Fibroblast of lung (primary cell): ENCODE data around the gene CCDC7. TPM values are rescaled to one million over a fixed set of nuclear protein-coding genes. Genes with fewer than 3 reads are reported as not detected.

Experiments used
- DNase-seq, 2 donors: peaks; one replicate each; pipeline versions ENCODE4 v3.0.0 to v3.0.0-alpha.2; 2010; ENCODE audit warnings: low read depth in 2 of 2
- H2AFZ ChIP-seq: 2 replicates; pipeline ENCODE4 v1.5.1; 2012; ENCODE audit warnings: low read length, control low read depth, inconsistent platforms
- H3K27ac ChIP-seq: 2 replicates; pipeline ENCODE4 v1.5.1; 2011; ENCODE audit warnings: low read length, control low read depth; ENCODE audit not compliant: insufficient read depth
- H3K27me3 ChIP-seq: 2 replicates; pipeline ENCODE4 v1.5.1; 2011; ENCODE audit warnings: mild to moderate bottlenecking, low read length; ENCODE audit not compliant: control insufficient read depth, insufficient read depth
- H3K36me3 ChIP-seq: 2 replicates; pipeline ENCODE4 v1.5.1; 2011; ENCODE audit warnings: low read length; ENCODE audit not compliant: control insufficient read depth, insufficient read depth
- H3K4me1 ChIP-seq: 2 replicates; pipeline ENCODE4 v1.5.1; 2011; ENCODE audit warnings: low read length; ENCODE audit not compliant: control insufficient read depth, insufficient read depth; ENCODE audit errors: extremely low read depth
- H3K4me2 ChIP-seq: 2 replicates; pipeline ENCODE4 v1.5.1; 2011; ENCODE audit warnings: low read length, control low read depth; ENCODE audit not compliant: insufficient read depth; ENCODE audit errors: extremely low read depth
- H3K4me3 ChIP-seq, 4 experiments: fragments of 200-600 bp in 1 of 4; sonication (generic) in 1 of 4; replicated peaks in 1 of 4; 2 replicates each; pipeline ENCODE4 v1.5.1; 2011 to 2016; ENCODE audit warnings: low read length in 4 of 4, low read depth in 3 of 4, mild to moderate bottlenecking in 3 of 4, control low read depth in 2 of 4, inconsistent platforms in 1 of 4, mixed read lengths in 1 of 4; ENCODE audit not compliant: insufficient read depth in 1 of 4; ENCODE audit errors: control extremely low read depth in 1 of 4
- H3K79me2 ChIP-seq: 2 replicates; pipeline ENCODE4 v1.5.1; 2012; ENCODE audit warnings: mild to moderate bottlenecking, low read length, inconsistent platforms; ENCODE audit not compliant: control insufficient read depth, insufficient read depth
- H3K9ac ChIP-seq: 2 replicates; pipeline ENCODE4 v1.5.1; 2011; ENCODE audit warnings: mild to moderate bottlenecking, low read length, control low read depth; ENCODE audit not compliant: insufficient read depth
- H3K9me3 ChIP-seq: 2 replicates; pipeline ENCODE4 v1.5.1; 2012; ENCODE audit warnings: low read depth, low read length; ENCODE audit not compliant: control insufficient read depth, insufficient read depth
- H4K20me1 ChIP-seq: 2 replicates; pipeline ENCODE4 v1.5.1; 2011; ENCODE audit warnings: low read length; ENCODE audit not compliant: control insufficient read depth, insufficient read depth; ENCODE audit errors: extremely low read depth
- EZH2 ChIP-seq: IDR thresholded peaks from 2 replicates; pipeline ENCODE4 v1.5.1; 2012; ENCODE audit warnings: low read length, control low read depth, mild to moderate bottlenecking; ENCODE audit errors: missing control alignments
- polyA plus RNA-seq, 2 donors: library from polyadenylated mRNA; depleted of rRNA in 1 of 2; stranded (reverse) in 1 of 2; unstranded in 1 of 2; fragments of >200 nt; gene quantifications; 2 replicates each; pipeline ENCODE4 v1.2.1, GENCODE V29; 2011 to 2012; ENCODE audit warnings: missing spikeins in 1 of 2
- total RNA-seq: library from RNA; depleted of rRNA; stranded (reverse); fragments of >200 nt; gene quantifications from 2 replicates; pipeline ENCODE4 v1.2.1, GENCODE V29; 2014
- TF ChIP-seq, protein P1 (sequence below), 2 donors: IDR thresholded peaks in 1 of 2; conservative IDR thresholded peaks in 1 of 2; 1 replicate in 1 of 2; 2 replicates in 1 of 2; pipeline ENCODE4 v1.5.1; 2011 to 2012; ENCODE audit warnings: low read length in 2 of 2, control low read depth in 1 of 2, inconsistent platforms in 1 of 2, low read depth in 1 of 2, mild to moderate bottlenecking in 1 of 2

CCDC7 gene
- total and polyA plus RNA-seq, 2 donors (not counting 1 experiment from before 2014, with no cell fraction given) = 1.0 to 19.5 TPM

GRCh38 chr10:32865170-32865569 is 419.2 kb downstream of the CCDC7 start:
- Histone ChIP-seq H3K79me2 (no peaks in the 10 kb centered on the region), H3K4me2 (no peak overlapping the region), H3K4me3 (no peak overlapping the region), H3K27ac (no peak overlapping the region), H3K9ac (no peak overlapping the region), H2AFZ (no peak overlapping the region), H3K36me3 (no peaks in the 10 kb centered on the region), H3K9me3 (no peaks in the 10 kb centered on the region), H3K4me1 (no peaks in the 10 kb centered on the region), H3K27me3 (no peaks in the 10 kb centered on the region), H4K20me1 (no peaks in the 10 kb centered on the region)
- no peak for DNase-seq
- TF ChIP-seq EZH2 = no peak
- TF ChIP-seq, protein P1, sequence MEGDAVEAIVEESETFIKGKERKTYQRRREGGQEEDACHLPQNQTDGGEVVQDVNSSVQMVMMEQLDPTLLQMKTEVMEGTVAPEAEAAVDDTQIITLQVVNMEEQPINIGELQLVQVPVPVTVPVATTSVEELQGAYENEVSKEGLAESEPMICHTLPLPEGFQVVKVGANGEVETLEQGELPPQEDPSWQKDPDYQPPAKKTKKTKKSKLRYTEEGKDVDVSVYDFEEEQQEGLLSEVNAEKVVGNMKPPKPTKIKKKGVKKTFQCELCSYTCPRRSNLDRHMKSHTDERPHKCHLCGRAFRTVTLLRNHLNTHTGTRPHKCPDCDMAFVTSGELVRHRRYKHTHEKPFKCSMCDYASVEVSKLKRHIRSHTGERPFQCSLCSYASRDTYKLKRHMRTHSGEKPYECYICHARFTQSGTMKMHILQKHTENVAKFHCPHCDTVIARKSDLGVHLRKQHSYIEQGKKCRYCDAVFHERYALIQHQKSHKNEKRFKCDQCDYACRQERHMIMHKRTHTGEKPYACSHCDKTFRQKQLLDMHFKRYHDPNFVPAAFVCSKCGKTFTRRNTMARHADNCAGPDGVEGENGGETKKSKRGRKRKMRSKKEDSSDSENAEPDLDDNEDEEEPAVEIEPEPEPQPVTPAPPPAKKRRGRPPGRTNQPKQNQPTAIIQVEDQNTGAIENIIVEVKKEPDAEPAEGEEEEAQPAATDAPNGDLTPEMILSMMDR (conservative IDR thresholded peaks at IDR 0.05 in 1 of 2, IDR thresholded peaks at IDR 0.05 in 1 of 2; ENCODE audit: low read depth in 1 of 2, low read length in 2 of 2) = no peak

- Histone ChIP-seq H3K27ac (no peak overlapping the region), H3K36me3 (no peaks in the 10 kb centered on the region), H2AFZ (no peak overlapping the region), H4K20me1 (no peaks in the 10 kb centered on the region), H3K9me3 (no peaks in the 10 kb centered on the region), H3K79me2 (no peaks in the 10 kb centered on the region), H3K9ac (no peak overlapping the region), H3K4me2 (no peak overlapping the region), H3K4me3 (no peak overlapping the region), H3K4me1 (no peaks in the 10 kb centered on the region), H3K27me3 (no peaks in the 10 kb centered on the region)
- TF ChIP-seq EZH2 = no peak
- TF ChIP-seq, protein P1 (conservative IDR thresholded peaks at IDR 0.05 in 1 of 2, IDR thresholded peaks at IDR 0.05 in 1 of 2; ENCODE audit: low read depth in 1 of 2, low read length in 2 of 2) = no peak
- no peak for DNase-seq
These were observed 432.0 kb downstream of the CCDC7 start for GRCh38 chr10:32877915-32878314.

- no peak for DNase-seq
- no peaks in the 10 kb centered on the region for H3K36me3 ChIP-seq
- no peak overlapping the region for H3K4me2 ChIP-seq
- H3K27ac ChIP-seq = no peak overlapping the region
- no peak overlapping the region for H3K9ac ChIP-seq
- no peaks in the 10 kb centered on the region for H3K9me3 ChIP-seq
- no peak overlapping the region for H2AFZ ChIP-seq
- H3K4me1 ChIP-seq = no peaks in the 10 kb centered on the region
- H3K27me3 ChIP-seq = no peaks in the 10 kb centered on the region
- no peaks in the 10 kb centered on the region for H3K79me2 ChIP-seq
- H3K4me3 ChIP-seq = no peak overlapping the region
- TF ChIP-seq, protein P1 (conservative IDR thresholded peaks at IDR 0.05 in 1 of 2, IDR thresholded peaks at IDR 0.05 in 1 of 2; ENCODE audit: low read depth in 1 of 2, low read length in 2 of 2) = no peak
- no peak for TF ChIP-seq EZH2
- H4K20me1 ChIP-seq = no peaks in the 10 kb centered on the region
These were observed 432.7 kb downstream of the CCDC7 start for GRCh38 chr10:32878646-32879045.
